Activated T-helper 1 cell treated with anti-CD3 and anti-CD28 coated beads, Interleukin-2, amount 50 U/mL, for 16 hours (primary cell): ENCODE results near the gene NRROS.

Experiments
- DNase-seq, 2 donors: peaks; one replicate each; pipeline ENCODE4 v3.0.0-alpha.2; 2020; ENCODE audit warnings: low read depth in 1 of 2, low spot score in 1 of 2

Gene NRROS

DNA sequence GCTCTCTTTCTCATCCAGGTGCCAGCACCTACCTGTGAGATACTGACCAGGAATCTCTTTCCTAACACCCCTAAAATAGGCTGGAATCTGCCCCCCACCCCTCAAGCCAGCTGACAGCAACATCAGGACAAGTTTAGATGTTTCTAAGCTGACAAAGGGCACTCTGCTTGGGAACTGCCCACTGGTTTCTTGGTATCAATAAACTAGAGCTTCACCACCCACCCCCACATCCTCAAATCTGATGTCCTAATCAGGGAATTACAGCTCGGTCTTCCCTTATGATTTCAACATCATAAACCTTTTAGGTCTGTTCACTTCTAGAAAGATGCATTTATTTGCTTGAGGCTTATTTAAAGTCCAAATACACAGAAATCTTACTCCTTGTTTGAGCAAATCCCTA, 37.9 kb downstream of the NRROS start:
- no peak for DNase-seq

- no peak for DNase-seq
Observed at GRCh38 chr3:196677931-196678330, 38.4 kb downstream of the NRROS start.

GRCh38 chr3:196684548-196685407, 45.3 kb downstream of the NRROS start:
- peak; percentile 28 to 32 for DNase-seq

DNA sequence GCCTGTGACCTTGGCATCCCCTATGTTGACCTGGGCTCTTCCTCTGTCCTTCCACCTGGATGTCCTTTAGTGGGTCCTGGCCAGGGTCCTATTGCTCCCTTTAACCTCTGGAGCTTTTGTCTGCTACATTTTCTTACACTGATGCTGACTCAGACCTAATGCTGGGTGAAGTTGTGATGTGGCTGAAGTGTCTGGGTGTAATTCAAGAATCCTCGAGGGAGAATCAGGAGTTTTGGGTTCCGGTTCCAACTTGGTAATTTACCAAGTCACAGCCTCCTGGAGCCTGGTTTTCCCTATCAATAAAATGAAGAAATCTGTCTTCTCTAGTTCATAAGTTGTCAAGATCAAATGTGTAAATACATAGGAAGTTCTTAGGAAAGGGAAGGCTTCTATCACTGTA, 46.9 kb downstream of the NRROS start:
- no peak for DNase-seq

GRCh38 chr3:196688349-196688748, 48.9 kb downstream of the NRROS start:
- no peak for DNase-seq

GRCh38 chr3:196689941-196690660, 50.6 kb downstream of the NRROS start:
- no peak for DNase-seq

DNA sequence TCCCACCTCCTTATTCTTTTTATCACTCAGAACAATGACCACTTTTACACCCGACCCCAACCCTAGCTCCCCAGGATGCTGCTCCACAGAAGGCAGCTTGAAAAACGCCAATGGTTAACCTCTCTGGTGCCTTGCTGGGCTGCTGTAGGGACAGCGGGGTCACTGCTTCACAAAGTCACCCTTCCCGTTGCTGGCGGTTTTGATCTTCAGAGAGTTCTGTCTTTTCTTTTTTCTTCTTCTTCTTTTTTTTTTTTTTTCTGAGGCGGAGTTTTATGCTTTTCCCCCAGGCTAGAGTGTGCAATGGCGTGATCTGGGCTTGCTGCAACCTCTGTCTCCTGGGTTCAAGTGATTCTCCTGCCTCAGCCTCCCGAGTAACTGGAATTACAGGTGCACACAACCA, 51.9 kb downstream of the NRROS start:
- DNase-seq = no peak

DNA sequence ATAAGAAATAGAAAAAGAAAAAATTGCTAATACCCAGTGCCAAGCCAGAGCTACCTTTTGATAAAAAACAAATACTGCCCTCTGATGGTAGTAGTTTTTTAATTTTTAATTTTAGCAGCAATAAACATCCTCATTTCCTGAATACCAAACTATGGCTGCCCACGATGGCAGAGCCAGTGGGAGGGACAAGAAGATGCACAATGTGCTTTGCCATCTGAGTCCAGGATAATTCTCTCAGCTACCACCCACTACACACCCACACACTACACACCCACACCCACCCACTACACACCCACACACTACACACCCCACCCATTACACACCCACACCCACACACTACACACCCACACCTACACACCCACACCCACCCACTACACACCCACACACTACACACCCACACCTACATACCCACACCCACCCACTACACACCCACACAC, 54.7 kb downstream of the NRROS start:
- DNase-seq = no peak

- no peak for DNase-seq
Observed at GRCh38 chr3:196694941-196695848, 55.7 kb downstream of the NRROS start.

GRCh38 chr3:196695849-196696226, 56.3 kb downstream of the NRROS start:
- no peak for DNase-seq

- no peak for DNase-seq
Observed at GRCh38 chr3:196697270-196697669, 57.8 kb downstream of the NRROS start.

DNA sequence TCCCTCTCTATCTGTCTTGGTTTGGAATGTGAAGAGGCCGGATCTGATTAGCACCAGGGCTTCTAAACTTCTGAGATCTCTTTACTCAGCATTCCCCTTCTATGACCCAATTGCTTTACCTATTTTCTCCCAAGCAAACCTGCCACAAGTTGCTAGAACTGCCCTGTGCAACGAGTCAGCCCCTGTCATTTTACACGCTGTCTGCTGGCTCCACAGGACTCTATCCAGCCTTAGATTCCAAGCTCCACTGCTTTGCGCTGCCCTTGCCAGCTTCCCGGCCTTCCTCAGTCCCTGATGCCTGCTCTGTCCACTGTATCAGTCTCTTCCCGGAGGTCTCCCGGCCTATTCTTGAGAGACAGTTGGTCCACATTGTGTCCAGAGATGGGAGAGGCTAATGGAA, 60.3 kb downstream of the NRROS start:
- no peak for DNase-seq

GRCh38 chr3:196700801-196701200, 61.3 kb downstream of the NRROS start:
- no peak for DNase-seq

DNA sequence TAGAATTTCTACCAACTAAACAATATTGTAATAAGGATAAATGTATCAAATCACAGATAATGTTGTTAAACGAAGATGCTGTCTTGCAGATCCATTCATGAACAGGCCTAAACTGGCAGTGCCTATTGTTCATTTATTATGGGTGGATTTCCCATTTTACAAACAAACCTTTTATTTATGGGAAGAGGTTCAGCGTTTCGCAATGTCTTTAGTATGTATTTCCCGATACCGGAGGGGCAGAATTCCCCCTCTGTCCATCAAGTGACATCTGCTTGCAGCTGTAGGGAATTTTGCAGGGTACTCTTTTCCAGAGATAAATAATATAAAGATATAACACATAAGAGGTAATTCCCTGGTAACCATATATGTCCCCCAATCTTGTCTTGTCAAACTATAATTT, 66.8 kb downstream of the NRROS start:
- DNase-seq = no peak

DNA sequence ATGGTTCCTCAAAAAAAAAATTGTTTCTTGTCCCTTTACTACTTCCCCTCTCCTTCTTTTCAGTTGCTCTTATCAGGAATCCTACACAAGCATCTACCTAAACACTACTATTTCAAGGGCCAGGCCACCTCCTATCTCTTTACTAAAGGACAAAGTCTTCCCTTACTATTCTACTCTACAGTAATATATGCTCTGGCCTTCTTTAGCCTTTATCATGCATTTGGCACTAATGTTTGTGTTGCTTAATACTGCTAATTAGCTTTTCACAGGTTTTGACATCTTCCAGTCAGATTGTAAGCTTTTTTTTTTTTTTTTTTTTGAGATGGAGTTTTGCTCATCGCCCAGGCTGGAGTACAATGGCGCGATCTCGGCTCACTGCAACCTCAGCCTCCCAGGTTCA, 67.2 kb downstream of the NRROS start:
- no peak for DNase-seq

- DNase-seq = no peak
Observed at GRCh38 chr3:196707566-196707965, 68.1 kb downstream of the NRROS start.

DNA sequence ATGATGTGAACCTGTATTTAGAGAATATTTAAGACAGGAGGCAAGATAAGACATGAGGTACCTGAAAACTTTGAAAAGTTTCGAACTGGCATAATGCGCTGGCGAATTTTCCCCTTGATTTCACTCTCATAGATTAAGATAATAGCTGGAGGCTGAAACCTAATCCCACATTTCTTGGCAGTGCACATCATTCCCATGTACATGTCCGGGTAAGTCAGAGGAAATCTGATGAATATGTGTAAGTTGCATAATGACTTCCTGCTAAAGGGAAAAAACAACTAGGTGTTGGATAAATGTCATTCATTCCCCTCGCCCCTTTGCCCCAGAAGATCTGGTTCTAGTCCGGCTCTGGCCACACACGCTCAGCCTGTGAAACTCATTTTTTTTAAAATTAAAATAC, 69.0 kb downstream of the NRROS start:
- DNase-seq = no peak
